ENCODE measurements around the gene KRTAP12-4. TPM values are rescaled to one million over a fixed set of nuclear protein-coding genes. Genes with fewer than 3 reads are reported as not detected.
"Not testable (repeated sequence)": the region's sequence is repeated elsewhere in the genome, so short reads cannot be mapped to it uniquely, and the experiment has no call there.

Gene KRTAP12-4
- total RNA-seq, 3 donors from 2014 or later (not counting 1 experiment from before 2014, with no cell fraction given): not detected

DNA sequence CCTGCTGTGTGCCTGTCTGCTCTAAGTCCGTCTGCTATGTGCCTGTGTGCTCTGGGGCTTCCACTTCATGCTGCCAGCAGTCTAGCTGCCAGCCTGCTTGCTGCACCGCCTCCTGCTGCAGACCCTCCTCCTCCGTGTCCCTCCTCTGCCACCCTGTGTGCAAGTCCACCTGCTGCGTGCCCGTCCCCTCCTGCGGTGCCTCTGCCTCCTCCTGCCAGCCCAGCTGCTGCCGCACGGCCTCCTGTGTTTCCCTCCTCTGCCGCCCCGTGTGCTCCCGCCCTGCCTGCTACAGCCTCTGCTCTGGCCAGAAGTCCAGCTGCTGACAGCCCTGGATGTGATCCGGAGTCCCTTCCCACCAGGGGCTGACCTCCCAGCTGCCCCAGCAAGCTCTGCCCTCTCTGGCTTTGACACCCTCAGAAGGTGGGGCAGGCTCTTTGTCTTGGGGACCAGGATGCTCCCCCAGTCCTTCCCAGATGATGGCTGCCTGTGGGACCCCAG, 16.6 kb downstream of the KRTAP12-4 start:
- ATAC-seq; H3K36me3 ChIP-seq (ENCODE audit: control insufficient read depth, insufficient read depth, low read length): not testable (repeated sequence)
- WGBS (ENCODE audit: insufficient coverage): 88% methylated on average over 6 of the region's 12 CpGs

DNA sequence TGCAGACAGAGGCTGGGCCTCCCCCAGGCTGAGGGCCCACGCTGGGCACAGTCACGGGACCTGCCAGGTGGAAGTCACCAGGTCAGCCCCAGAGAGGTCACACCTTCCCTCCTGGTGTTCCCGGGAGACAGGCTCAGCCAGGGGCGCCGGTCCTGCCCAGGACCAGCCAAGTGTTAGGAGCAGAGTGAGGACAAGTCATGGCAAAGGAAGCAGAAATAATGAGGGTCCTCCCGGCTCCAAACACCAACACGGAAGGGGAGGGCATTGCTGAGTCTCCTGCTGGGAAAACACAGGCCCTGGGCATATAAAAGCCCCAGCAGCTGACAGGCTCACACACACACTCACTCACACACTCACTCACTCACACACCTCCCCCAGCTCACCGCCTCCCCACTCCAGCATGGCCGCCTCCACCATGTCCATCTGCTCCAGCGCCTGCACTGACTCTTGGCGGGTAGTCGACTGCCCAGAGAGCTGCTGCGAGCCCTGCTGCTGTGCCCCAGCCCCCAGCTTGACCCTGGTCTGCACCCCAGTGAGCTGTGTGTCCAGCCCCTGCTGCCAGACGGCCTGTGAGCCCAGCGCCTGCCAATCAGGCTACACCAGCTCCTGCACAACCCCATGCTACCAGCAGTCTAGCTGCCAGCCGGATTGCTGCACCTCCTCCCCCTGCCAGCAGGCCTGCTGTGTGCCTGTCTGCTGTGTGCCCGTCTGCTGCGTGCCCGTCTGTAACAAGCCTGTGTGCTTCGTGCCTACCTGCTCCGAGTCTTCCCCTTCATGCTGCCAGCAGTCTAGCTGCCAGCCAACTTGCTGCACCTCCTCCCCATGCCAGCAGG, 17.2 kb downstream of the KRTAP12-4 start, which contains the start of gene KRTAP10-10:
Gene KRTAP10-10, plus strand, starts transcription at position 339 of the 833 bp plus-strand sequence. Its CDS starts 62 bp downstream, at position 401.
- Histone ChIP-seq H3K27me3 (ENCODE audit: control insufficient read depth, insufficient read depth, low read length) (no peaks in the 10 kb centered on the region), H3K36me3 (ENCODE audit: control insufficient read depth, insufficient read depth, low read length) (no peaks in the 10 kb centered on the region), H3K9me3 (ENCODE audit: control insufficient read depth, insufficient read depth, low read length) (peaks cover 8% of the 10 kb centered on the region), H3K4me1 (ENCODE audit: control insufficient read depth, insufficient read depth, low read length) (no peaks in the 10 kb centered on the region), H3K27ac (ENCODE audit: low read length) (no peak within 1 kb of the TSS), H3K4me3 (ENCODE audit: low read length) (no peak within 1 kb of the TSS)
- TF ChIP-seq, protein P1, sequence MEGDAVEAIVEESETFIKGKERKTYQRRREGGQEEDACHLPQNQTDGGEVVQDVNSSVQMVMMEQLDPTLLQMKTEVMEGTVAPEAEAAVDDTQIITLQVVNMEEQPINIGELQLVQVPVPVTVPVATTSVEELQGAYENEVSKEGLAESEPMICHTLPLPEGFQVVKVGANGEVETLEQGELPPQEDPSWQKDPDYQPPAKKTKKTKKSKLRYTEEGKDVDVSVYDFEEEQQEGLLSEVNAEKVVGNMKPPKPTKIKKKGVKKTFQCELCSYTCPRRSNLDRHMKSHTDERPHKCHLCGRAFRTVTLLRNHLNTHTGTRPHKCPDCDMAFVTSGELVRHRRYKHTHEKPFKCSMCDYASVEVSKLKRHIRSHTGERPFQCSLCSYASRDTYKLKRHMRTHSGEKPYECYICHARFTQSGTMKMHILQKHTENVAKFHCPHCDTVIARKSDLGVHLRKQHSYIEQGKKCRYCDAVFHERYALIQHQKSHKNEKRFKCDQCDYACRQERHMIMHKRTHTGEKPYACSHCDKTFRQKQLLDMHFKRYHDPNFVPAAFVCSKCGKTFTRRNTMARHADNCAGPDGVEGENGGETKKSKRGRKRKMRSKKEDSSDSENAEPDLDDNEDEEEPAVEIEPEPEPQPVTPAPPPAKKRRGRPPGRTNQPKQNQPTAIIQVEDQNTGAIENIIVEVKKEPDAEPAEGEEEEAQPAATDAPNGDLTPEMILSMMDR (IDR thresholded peaks at IDR 0.05): no peak
- intact Hi-C loops (cut with micrococcal nuclease): no loop called here
- peaks cover 18 to 26% of the 10 kb centered on the region in 2 donors for H3K27me3 Mint-ChIP-seq (ENCODE audit: low read depth in 2 of 2)
- DNase-seq (no peak), ATAC-seq (no peak)
- H3K4me1 Mint-ChIP-seq: peaks cover 0 to 5% of the 10 kb centered on the region in 2 donors
- no peak within 1 kb of the TSS for H3K4me3 Mint-ChIP-seq
- H3K36me3 Mint-ChIP-seq: peaks cover 10% of the 10 kb centered on the region
- peaks cover 0 to 15% of the 10 kb centered on the region in 2 donors for H3K9me3 Mint-ChIP-seq
- WGBS (ENCODE audit: insufficient coverage): 80% methylated on average over 21 of the region's 21 CpGs
- peak within 1 kb of the TSS in 1 of 2 donors; percentile 29 for H3K27ac Mint-ChIP-seq

More for the DNA sequence above, 16.6 kb downstream of the KRTAP12-4 start:
- H3K4me1 ChIP-seq (ENCODE audit: control insufficient read depth, insufficient read depth, low read length); H3K4me1 Mint-ChIP-seq; H3K27ac ChIP-seq (ENCODE audit: low read length); intact Hi-C loops (cut with micrococcal nuclease); H3K4me3 Mint-ChIP-seq; H3K9me3 ChIP-seq (ENCODE audit: control insufficient read depth, insufficient read depth, low read length); H3K27ac Mint-ChIP-seq; DNase-seq; H3K36me3 Mint-ChIP-seq; H3K27me3 ChIP-seq (ENCODE audit: control insufficient read depth, insufficient read depth, low read length); H3K4me3 ChIP-seq (ENCODE audit: low read length): not testable (repeated sequence)
- peaks cover 0 to 11% of the 10 kb centered on the region in 2 donors for H3K9me3 Mint-ChIP-seq
- peaks cover 18 to 26% of the 10 kb centered on the region in 2 donors for H3K27me3 Mint-ChIP-seq (ENCODE audit: low read depth in 2 of 2)

- Mint-ChIP-seq H3K27me3 (ENCODE audit: low read depth in 2 of 2) (peaks cover 16 to 26% of the 10 kb centered on the region in 2 donors), H3K36me3 (peaks cover 18% of the 10 kb centered on the region), H3K27ac (no peak overlapping the region), H3K4me1 (peaks cover 0 to 5% of the 10 kb centered on the region in 2 donors), H3K9me3 (peaks cover 3 to 20% of the 10 kb centered on the region in 2 donors), H3K4me3 (no peak overlapping the region)
- TF ChIP-seq, protein P1 (IDR thresholded peaks at IDR 0.05): no peak
- no peak overlapping the region for H3K27ac ChIP-seq (ENCODE audit: low read length)
- no peak overlapping the region for H3K4me3 ChIP-seq (ENCODE audit: low read length)
- H3K9me3 ChIP-seq (ENCODE audit: control insufficient read depth, insufficient read depth, low read length): peaks cover 10% of the 10 kb centered on the region
- no peak for DNase-seq
- no peaks in the 10 kb centered on the region for H3K27me3 ChIP-seq (ENCODE audit: control insufficient read depth, insufficient read depth, low read length)
- no peaks in the 10 kb centered on the region for H3K4me1 ChIP-seq (ENCODE audit: control insufficient read depth, insufficient read depth, low read length)
- ATAC-seq: no peak
- intact Hi-C loops (cut with micrococcal nuclease): no loop called here
- WGBS (ENCODE audit: insufficient coverage): 90% methylated on average over 14 of the region's 15 CpGs
- no peaks in the 10 kb centered on the region for H3K36me3 ChIP-seq (ENCODE audit: control insufficient read depth, insufficient read depth, low read length)
Measured at GRCh38 chr21:44636209-44637017, 18.0 kb downstream of the KRTAP12-4 start.

DNA sequence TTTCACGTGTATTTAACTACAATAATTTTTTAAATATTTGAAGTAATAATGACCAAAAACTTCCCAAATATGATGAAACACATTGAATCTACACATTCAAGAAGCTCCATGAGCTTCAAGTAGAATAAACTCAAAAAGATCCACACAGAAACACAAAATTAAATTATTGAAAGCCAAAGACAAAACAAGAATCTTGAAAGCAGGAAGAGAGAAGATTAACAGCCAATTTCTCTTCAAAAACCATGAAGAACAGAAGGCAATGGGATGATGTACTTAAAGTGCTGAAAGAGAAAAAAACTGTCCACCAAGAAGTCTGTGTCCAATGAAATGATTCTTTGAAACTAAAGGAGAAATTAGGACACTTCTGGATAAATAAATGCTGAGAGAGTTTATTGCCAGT, 22.4 kb downstream of the KRTAP12-4 start:
- ATAC-seq: no peak
- H3K27me3 Mint-ChIP-seq (ENCODE audit: low read depth in 2 of 2): peaks cover 3 to 17% of the 10 kb centered on the region in 2 donors
- intact Hi-C loops (cut with micrococcal nuclease): no loop called here
- no peak overlapping the region for H3K27ac ChIP-seq (ENCODE audit: low read length)
- peaks cover 34% of the 10 kb centered on the region for H3K36me3 Mint-ChIP-seq
- H3K4me1 ChIP-seq (ENCODE audit: control insufficient read depth, insufficient read depth, low read length): peaks cover 36% of the 10 kb centered on the region
- 100% methylated on average over 1 of the region's 1 CpG for WGBS (ENCODE audit: insufficient coverage)
- TF ChIP-seq, protein P1 (IDR thresholded peaks at IDR 0.05): no peak
- peaks cover 9 to 22% of the 10 kb centered on the region in 2 donors for H3K9me3 Mint-ChIP-seq
- peaks cover 22% of the 10 kb centered on the region for H3K9me3 ChIP-seq (ENCODE audit: control insufficient read depth, insufficient read depth, low read length)
- no peak for DNase-seq
- no peaks in the 10 kb centered on the region for H3K36me3 ChIP-seq (ENCODE audit: control insufficient read depth, insufficient read depth, low read length)
- H3K4me1 Mint-ChIP-seq: peaks cover 24 to 29% of the 10 kb centered on the region in 2 donors
- no peaks in the 10 kb centered on the region for H3K27me3 ChIP-seq (ENCODE audit: control insufficient read depth, insufficient read depth, low read length)
- H3K27ac Mint-ChIP-seq: no peak overlapping the region
- H3K4me3 Mint-ChIP-seq: no peak overlapping the region
- no peak overlapping the region for H3K4me3 ChIP-seq (ENCODE audit: low read length)
